Measurements from ENCODE around the gene NOS3. TPM values are rescaled to one million over a fixed set of nuclear protein-coding genes. Genes with fewer than 3 reads are reported as not detected.

NOS3 gene
- total and polyA plus RNA-seq, 2 experiments from 2014 or later: 0.32 to 0.83 TPM

DNA sequence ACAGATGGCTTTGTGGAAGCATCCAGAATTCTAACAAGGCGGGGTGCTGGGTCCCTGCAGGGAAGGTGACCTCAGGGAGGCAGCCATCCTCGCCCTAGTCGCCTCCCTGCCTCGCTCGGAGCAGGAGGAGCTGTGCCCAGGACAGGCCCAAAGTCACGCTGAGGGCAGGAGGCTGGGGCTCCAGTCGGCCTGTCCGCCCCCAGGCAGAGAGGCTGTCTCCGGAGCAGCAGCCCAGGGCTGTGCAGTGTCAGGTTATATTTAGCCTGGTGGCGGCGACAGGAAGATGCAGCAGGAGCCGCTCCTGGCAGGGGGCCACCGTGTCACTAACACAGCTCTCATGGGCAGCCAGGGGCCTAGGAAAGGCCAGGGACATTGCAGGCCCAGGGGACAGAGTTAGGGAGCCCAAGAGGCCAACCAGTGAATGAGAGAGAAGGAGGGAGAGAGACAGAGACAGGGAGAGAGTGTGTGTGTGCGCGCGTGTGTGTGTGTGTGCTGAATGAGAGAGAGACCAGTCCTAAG, 26.2 kb upstream of the NOS3 start:
- WGBS, 2 experiments (ENCODE audit: low coverage in 1 of 2, low lambda C conversion rate in 2 of 2, missing lambda C conversion rate in 2 of 2): 41 to 48% methylated on average over 14 to 16 of the region's 16 CpGs
- Histone ChIP-seq H3F3A (ENCODE audit: insufficient read depth) (no peaks in the 10 kb centered on the region), H3K4me2 (ENCODE audit: unreplicated experiment) (no peak overlapping the region), H3K27ac (no peak overlapping the region), H3K79me2 (ENCODE audit: insufficient read depth) (no peaks in the 10 kb centered on the region), H3K36me3 (ENCODE audit: low read depth) (no peaks in the 10 kb centered on the region), H3K4me1 (ENCODE audit: insufficient read depth) (no peaks in the 10 kb centered on the region), H3K9me3 (ENCODE audit: low read depth) (no peaks in the 10 kb centered on the region), H3K27me3 (replicated peaks; ENCODE audit: insufficient read depth) (peaks cover 52% of the 10 kb centered on the region), H3K4me3 (no peak overlapping the region), H4K20me1 (ENCODE audit: insufficient read depth) (no peaks in the 10 kb centered on the region), H3K9me2 (ENCODE audit: insufficient read depth) (no peaks in the 10 kb centered on the region), H3K9ac (no peak overlapping the region), H2AFZ (no peak overlapping the region)
- in situ Hi-C loops (cut with MboI): no loop called here
- TF ChIP-seq EZH2 (IDR thresholded peaks at IDR 0.05; ENCODE audit: insufficient read depth, poor library complexity, severe bottlenecking) (no peak), EZH2phosphoT487 (IDR thresholded peaks at IDR 0.05; ENCODE audit: insufficient read depth, low read depth) (no peak)
- peak; percentile 21 for DNase-seq

DNA sequence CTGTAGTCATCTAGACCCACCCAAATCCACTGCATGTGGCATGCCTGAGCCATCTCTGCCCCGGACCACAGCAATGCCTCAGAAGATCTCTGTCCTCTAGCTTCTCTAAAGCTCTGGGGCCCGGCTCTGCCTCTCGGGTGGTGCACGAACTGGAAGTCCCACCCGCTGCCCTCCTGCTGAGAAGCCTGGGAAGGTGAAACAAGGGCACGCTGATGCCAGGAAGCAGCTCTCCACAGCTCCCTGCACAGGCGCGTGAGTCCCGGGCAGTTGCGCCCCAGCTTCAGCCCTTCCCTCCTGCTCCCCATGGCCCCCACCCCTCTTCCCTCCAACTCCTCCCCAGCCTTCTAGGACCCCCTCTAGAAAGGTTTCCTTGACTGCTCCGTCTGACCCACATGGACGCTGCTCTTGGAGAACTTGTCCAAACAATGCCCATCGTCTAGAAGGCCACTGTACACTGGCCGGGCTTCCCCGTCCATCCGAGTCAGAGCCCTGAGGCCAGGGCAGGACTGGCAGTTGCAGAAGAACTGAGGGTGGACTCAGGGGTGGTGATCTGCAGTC, 25.5 kb upstream of the NOS3 start:
- Histone ChIP-seq H3K4me2 (ENCODE audit: unreplicated experiment) (no peak overlapping the region), H3K36me3 (ENCODE audit: low read depth) (no peaks in the 10 kb centered on the region), H2AFZ (no peak overlapping the region), H3K9me2 (ENCODE audit: insufficient read depth) (no peaks in the 10 kb centered on the region), H3K79me2 (ENCODE audit: insufficient read depth) (no peaks in the 10 kb centered on the region), H3K9me3 (ENCODE audit: low read depth) (no peaks in the 10 kb centered on the region), H3K4me1 (ENCODE audit: insufficient read depth) (no peaks in the 10 kb centered on the region), H4K20me1 (ENCODE audit: insufficient read depth) (no peaks in the 10 kb centered on the region), H3F3A (ENCODE audit: insufficient read depth) (no peaks in the 10 kb centered on the region), H3K4me3 (no peak overlapping the region), H3K27ac (no peak overlapping the region), H3K27me3 (replicated peaks; ENCODE audit: insufficient read depth) (peaks cover 51% of the 10 kb centered on the region), H3K9ac (no peak overlapping the region)
- WGBS, 2 experiments (ENCODE audit: low coverage in 1 of 2, low lambda C conversion rate in 2 of 2, missing lambda C conversion rate in 2 of 2): 56 to 63% methylated on average over 16 of the region's 16 CpGs
- in situ Hi-C loops (cut with MboI): no loop called here
- DNase-seq: no peak
- TF ChIP-seq EZH2 (IDR thresholded peaks at IDR 0.05; ENCODE audit: insufficient read depth, poor library complexity, severe bottlenecking): no peak
- no peak for TF ChIP-seq EZH2phosphoT487 (IDR thresholded peaks at IDR 0.05; ENCODE audit: insufficient read depth, low read depth)

- H3K27me3 ChIP-seq (replicated peaks; ENCODE audit: insufficient read depth): peaks cover 51% of the 10 kb centered on the region
- no peaks in the 10 kb centered on the region for H3K79me2 ChIP-seq (ENCODE audit: insufficient read depth)
- TF ChIP-seq EZH2phosphoT487 (IDR thresholded peaks at IDR 0.05; ENCODE audit: insufficient read depth, low read depth): no peak
- TF ChIP-seq EZH2 (IDR thresholded peaks at IDR 0.05; ENCODE audit: insufficient read depth, poor library complexity, severe bottlenecking): no peak
- no peaks in the 10 kb centered on the region for H3K9me3 ChIP-seq (ENCODE audit: low read depth)
- H2AFZ ChIP-seq: no peak overlapping the region
- no peak overlapping the region for H3K4me2 ChIP-seq (ENCODE audit: unreplicated experiment)
- in situ Hi-C loops (cut with MboI): no loop called here
- H3K27ac ChIP-seq: no peak overlapping the region
- H3K4me1 ChIP-seq (ENCODE audit: insufficient read depth): no peaks in the 10 kb centered on the region
- no peak overlapping the region for H3K4me3 ChIP-seq
- H3K9ac ChIP-seq: no peak overlapping the region
- no peaks in the 10 kb centered on the region for H4K20me1 ChIP-seq (ENCODE audit: insufficient read depth)
- no peaks in the 10 kb centered on the region for H3F3A ChIP-seq (ENCODE audit: insufficient read depth)
- no peak for DNase-seq
- 33 to 43% methylated on average over 1 of the region's 1 CpG for WGBS, 2 experiments (ENCODE audit: low coverage in 1 of 2, low lambda C conversion rate in 2 of 2, missing lambda C conversion rate in 2 of 2)
- no peaks in the 10 kb centered on the region for H3K9me2 ChIP-seq (ENCODE audit: insufficient read depth)
- no peaks in the 10 kb centered on the region for H3K36me3 ChIP-seq (ENCODE audit: low read depth)
These were observed 24.8 kb upstream of the NOS3 start for GRCh38 chr7:150966002-150966401.

GRCh38 chr7:150967349-150967748, 23.5 kb upstream of the NOS3 start:
- Histone ChIP-seq H3K27ac (no peak overlapping the region), H3K4me1 (ENCODE audit: insufficient read depth) (no peaks in the 10 kb centered on the region), H3F3A (ENCODE audit: insufficient read depth) (no peaks in the 10 kb centered on the region), H3K4me3 (no peak overlapping the region), H3K27me3 (replicated peaks; ENCODE audit: insufficient read depth) (peaks cover 55% of the 10 kb centered on the region), H3K9me2 (ENCODE audit: insufficient read depth) (no peaks in the 10 kb centered on the region), H3K36me3 (ENCODE audit: low read depth) (no peaks in the 10 kb centered on the region), H3K9ac (no peak overlapping the region), H2AFZ (no peak overlapping the region), H4K20me1 (ENCODE audit: insufficient read depth) (no peaks in the 10 kb centered on the region), H3K9me3 (ENCODE audit: low read depth) (no peaks in the 10 kb centered on the region), H3K79me2 (ENCODE audit: insufficient read depth) (no peaks in the 10 kb centered on the region), H3K4me2 (ENCODE audit: unreplicated experiment) (no peak overlapping the region)
- DNase-seq: no peak
- TF ChIP-seq EZH2 (IDR thresholded peaks at IDR 0.05; ENCODE audit: insufficient read depth, poor library complexity, severe bottlenecking) (no peak), EZH2phosphoT487 (IDR thresholded peaks at IDR 0.05; ENCODE audit: insufficient read depth, low read depth) (no peak)
- 50 to 51% methylated on average over 6 of the region's 6 CpGs for WGBS, 2 experiments (ENCODE audit: low coverage in 1 of 2, low lambda C conversion rate in 2 of 2, missing lambda C conversion rate in 2 of 2)
- in situ Hi-C loops (cut with MboI): no loop called here

Measured in GM23248 (cell line).